H1 (cell line): ENCODE measurements around the gene ZSWIM6. TPM values are rescaled to one million over a fixed set of nuclear protein-coding genes. Genes with fewer than 3 reads are reported as not detected.

ENCODE experiments used
- CTCF ChIA-PET: fragments of 300-600 bp; sonication (Branson Sonifier 250); formaldehyde crosslinking; loops from one replicate; lab custom pipeline; 2021; ENCODE audit not compliant: partially characterized antibody; lab: Charles Lee
- POLR2A ChIA-PET: fragments of 300-600 bp; sonication (Branson Sonifier 250); formaldehyde crosslinking; loops from one replicate; lab custom pipeline; 2021; ENCODE audit warnings: inconsistent platforms; ENCODE audit not compliant: partially characterized antibody; lab: Charles Lee
- DNase-seq, 2 experiments: peaks; one replicate each; pipeline versions ENCODE4 v3.0.0 to v3.0.0-alpha.2; 2010 to 2022; ENCODE audit warnings: low spot score in 2 of 2, low read depth in 1 of 2, mixed read lengths in 1 of 2
- FAIRE-seq: peaks from 2 replicates; lab custom pipeline; 2011; peaks lifted over from hg19 to GRCh38; lab: Jason Lieb, UNC
- H2AFZ ChIP-seq: 2 replicates; pipeline ENCODE4 v1.8.1; 2012; ENCODE audit warnings: low read length, inconsistent platforms
- H2AK5ac ChIP-seq: 2 replicates; pipeline ENCODE4 v1.6.1; 2013; ENCODE audit warnings: low read depth, low read length
- H2BK120ac ChIP-seq: replicated peaks from 2 replicates; pipeline ENCODE3; 2013; ENCODE audit warnings: low read depth, low read length, inconsistent platforms
- H2BK12ac ChIP-seq: 2 replicates; pipeline ENCODE4 v1.6.1; 2013; ENCODE audit warnings: low read depth, low read length
- H2BK15ac ChIP-seq: 2 replicates; pipeline ENCODE4 v1.6.1; 2013; ENCODE audit warnings: low read length
- H2BK20ac ChIP-seq: 2 replicates; pipeline ENCODE4 v1.6.1; 2013; ENCODE audit warnings: low read length
- H2BK5ac ChIP-seq: 2 replicates; pipeline ENCODE4 v1.6.1; 2013; ENCODE audit warnings: low read depth, low read length
- H3K14ac ChIP-seq: 2 replicates; pipeline ENCODE4 v1.6.1; 2013; ENCODE audit warnings: inconsistent platforms; ENCODE audit not compliant: insufficient read length
- H3K18ac ChIP-seq: 2 replicates; pipeline ENCODE4 v1.6.1; 2013; ENCODE audit warnings: low read length; ENCODE audit errors: extremely low read depth
- H3K23ac ChIP-seq: 2 replicates; pipeline ENCODE4 v1.6.1; 2013; ENCODE audit warnings: inconsistent platforms; ENCODE audit not compliant: insufficient read length
- H3K23me2 ChIP-seq: 2 replicates; pipeline ENCODE4 v1.6.1; 2013; ENCODE audit warnings: low read depth, low read length
- H3K27ac ChIP-seq: 2 replicates; pipeline ENCODE4 v1.6.1; 2011; ENCODE audit warnings: low read depth, low read length, inconsistent platforms
- H3K27me3 ChIP-seq, 4 experiments: replicated peaks in 1 of 4; 1 replicate in 1 of 4; 2 replicates in 3 of 4; pipeline versions ENCODE4 v1.6.1 to v1.8.1; 2011 to 2013; ENCODE audit warnings: low read length in 3 of 4, mild to moderate bottlenecking in 3 of 4, inconsistent platforms in 2 of 4, mixed read lengths in 2 of 4, moderate library complexity in 1 of 4; ENCODE audit not compliant: control insufficient read depth in 3 of 4, insufficient read depth in 3 of 4; ENCODE audit errors: extremely low read depth in 1 of 4
- H3K36me3 ChIP-seq, 4 experiments: 2 replicates each; pipeline versions ENCODE4 v1.6.1 to v1.8.1; 2011 to 2013; ENCODE audit warnings: mild to moderate bottlenecking in 4 of 4, low read length in 3 of 4, moderate library complexity in 2 of 4, control low read depth in 1 of 4, inconsistent platforms in 1 of 4; ENCODE audit not compliant: insufficient read depth in 4 of 4, control insufficient read depth in 2 of 4
- H3K4ac ChIP-seq: replicated peaks from 2 replicates; pipeline ENCODE3; 2013; ENCODE audit warnings: low read length, low read depth, mixed read lengths, inconsistent platforms; ENCODE audit not compliant: insufficient read length
- H3K4me1 ChIP-seq, 4 experiments: replicated peaks in 1 of 4; 1 replicate in 1 of 4; 2 replicates in 3 of 4; pipeline versions ENCODE4 v1.6.1 to v1.8.1; 2011 to 2013; ENCODE audit warnings: low read length in 3 of 4, inconsistent platforms in 2 of 4, mixed read lengths in 1 of 4; ENCODE audit not compliant: insufficient read depth in 4 of 4, control insufficient read depth in 3 of 4
- H3K4me2 ChIP-seq, 2 experiments: 2 replicates each; pipeline versions ENCODE4 v1.6.1 to v1.8.1; 2011 to 2013; ENCODE audit warnings: low read depth in 2 of 2, low read length in 2 of 2, control low read depth in 1 of 2, inconsistent platforms in 1 of 2, mild to moderate bottlenecking in 1 of 2; ENCODE audit not compliant: insufficient read depth in 1 of 2
- H3K4me3 ChIP-seq, 4 experiments: fragments of 200-600, 300-600 bp in 1 of 4; sonication (generic), shearing (Covaris generic), sonication (Bioruptor Twin) in 1 of 4; 2 replicates each; pipeline versions ENCODE4 v1.5.1 to v1.8.1; 2011 to 2016; ENCODE audit warnings: low read length in 4 of 4, low read depth in 3 of 4, control low read depth in 2 of 4, inconsistent platforms in 2 of 4, mild to moderate bottlenecking in 2 of 4, mixed read lengths in 1 of 4, moderate library complexity in 1 of 4; ENCODE audit not compliant: insufficient read depth in 2 of 4; ENCODE audit errors: extremely low read depth in 1 of 4
- H3K56ac ChIP-seq: replicated peaks from 2 replicates; pipeline ENCODE3; 2013; ENCODE audit warnings: low read depth, mild to moderate bottlenecking, mixed read lengths, low read length, inconsistent platforms; ENCODE audit not compliant: insufficient read length
- H3K79me1 ChIP-seq: 2 replicates; pipeline ENCODE4 v1.6.1; 2013; ENCODE audit warnings: low read depth, low read length, control low read depth
- H3K79me2 ChIP-seq, 2 experiments: 2 replicates each; pipeline versions ENCODE4 v1.6.1 to v1.8.1; 2012 to 2013; ENCODE audit warnings: low read length in 2 of 2, mild to moderate bottlenecking in 2 of 2, inconsistent platforms in 1 of 2; ENCODE audit not compliant: insufficient read depth in 2 of 2, control insufficient read depth in 1 of 2
- H3K9ac ChIP-seq, 4 experiments: replicated peaks in 1 of 4; 1 replicate in 1 of 4; 2 replicates in 3 of 4; pipeline versions ENCODE4 v1.6.1 to v1.8.1; 2011 to 2013; ENCODE audit warnings: low read depth in 3 of 4, low read length in 3 of 4, control low read depth in 2 of 4, mild to moderate bottlenecking in 2 of 4, moderate library complexity in 2 of 4, inconsistent platforms in 1 of 4; ENCODE audit errors: extremely low read depth in 1 of 4
- H3K9me3 ChIP-seq, 2 experiments: 2 replicates each; pipeline versions ENCODE4 v1.6.1 to v1.8.1; 2012 to 2013; ENCODE audit warnings: mild to moderate bottlenecking in 2 of 2, moderate library complexity in 2 of 2, control low read depth in 1 of 2, inconsistent platforms in 1 of 2, low read depth in 1 of 2, low read length in 1 of 2, mixed read lengths in 1 of 2; ENCODE audit not compliant: insufficient read depth in 2 of 2
- H4K20me1 ChIP-seq, 2 experiments: replicated peaks in 1 of 2; 2 replicates each; pipeline versions ENCODE3 to v1.8.1; 2011 to 2013; ENCODE audit warnings: inconsistent platforms in 2 of 2, low read length in 2 of 2, mild to moderate bottlenecking in 1 of 2; ENCODE audit not compliant: insufficient read depth in 2 of 2, control insufficient read depth in 1 of 2
- H4K5ac ChIP-seq: 2 replicates; pipeline ENCODE4 v1.6.1; 2013; ENCODE audit warnings: low read length, low read depth, mixed read lengths, inconsistent platforms; ENCODE audit not compliant: insufficient read length
- H4K8ac ChIP-seq: 2 replicates; pipeline ENCODE4 v1.8.0; 2013; ENCODE audit warnings: mild to moderate bottlenecking, moderate library complexity, low read length, inconsistent platforms; ENCODE audit not compliant: insufficient read depth; ENCODE audit errors: extremely low read depth
- H4K91ac ChIP-seq: replicated peaks from 2 replicates; pipeline ENCODE3; 2013; ENCODE audit warnings: low read length, mixed read lengths, inconsistent platforms; ENCODE audit not compliant: insufficient read length
- BCL11A ChIP-seq, 2 experiments: IDR thresholded peaks; one replicate each; pipeline ENCODE4 v1.6.1; 2011; ENCODE audit warnings: low read depth in 2 of 2, low read length in 2 of 2, mild to moderate bottlenecking in 2 of 2
- CHD2 ChIP-seq: IDR thresholded peaks from 2 replicates; pipeline ENCODE4 v1.6.1; 2012; ENCODE audit warnings: low read length, improper control_type of control experiment
- EGR1 ChIP-seq: IDR thresholded peaks from 2 replicates; pipeline ENCODE4 v1.6.1; 2011; ENCODE audit warnings: low read depth, low read length, borderline replicate concordance
- EZH2 ChIP-seq: fragments of 200-600 bp; sonication (generic); IDR thresholded peaks from 2 replicates; pipeline ENCODE4 v1.7.1; 2012; ENCODE audit warnings: low read depth, mild to moderate bottlenecking, moderate library complexity, low read length, inconsistent platforms; ENCODE audit not compliant: severe bottlenecking
- GABPA ChIP-seq: IDR thresholded peaks from 2 replicates; pipeline ENCODE4 v1.6.1; 2011; ENCODE audit warnings: mild to moderate bottlenecking, low read length, moderate library complexity, borderline replicate concordance; ENCODE audit not compliant: insufficient read depth
- HDAC2 ChIP-seq, 2 experiments: fragments of 300-600 bp in 1 of 2; sonication (generic) in 1 of 2; IDR thresholded peaks; 2 replicates each; pipeline ENCODE4 v1.6.1; 2011 to 2012; ENCODE audit warnings: low read depth in 2 of 2, low read length in 2 of 2, mild to moderate bottlenecking in 2 of 2, moderate library complexity in 2 of 2, borderline replicate concordance in 1 of 2, inconsistent platforms in 1 of 2
- POLR2A ChIP-seq, 2 experiments: IDR thresholded peaks; 1 replicate in 1 of 2; 2 replicates in 1 of 2; pipeline ENCODE4 v1.6.1; 2011; ENCODE audit warnings: low read depth in 2 of 2, low read length in 2 of 2, mild to moderate bottlenecking in 2 of 2; ENCODE audit errors: control extremely low read depth in 1 of 2
- SIN3A ChIP-seq, 2 experiments: IDR thresholded peaks in 1 of 2; conservative IDR thresholded peaks in 1 of 2; 2 replicates each; pipeline ENCODE4 v1.6.1; 2011 to 2012; ENCODE audit warnings: low read length in 2 of 2, improper control_type of control experiment in 1 of 2, low read depth in 1 of 2, mild to moderate bottlenecking in 1 of 2
- SUZ12 ChIP-seq: fragments of 200-600 bp; sonication (generic); IDR thresholded peaks from 2 replicates; pipeline ENCODE4 v1.6.1; 2012; ENCODE audit warnings: mild to moderate bottlenecking, inconsistent platforms, low read length, moderate library complexity, mixed read lengths
- TCF12 ChIP-seq: IDR thresholded peaks from 2 replicates; pipeline ENCODE4 v1.6.1; 2011; ENCODE audit warnings: low read depth, mild to moderate bottlenecking, low read length
- YY1 ChIP-seq: IDR thresholded peaks from 2 replicates; pipeline ENCODE4 v1.6.1; 2011; ENCODE audit warnings: low read depth, mild to moderate bottlenecking, low read length
- WGBS, 2 experiments: shearing (Covaris generic) in 1 of 2; methylation state at CpG; one replicate each; pipeline versions ENCODE4 v1.1.6 to v1.1.7; 2013 to 2015; ENCODE audit warnings: low lambda C conversion rate in 2 of 2, mixed read lengths in 2 of 2, inconsistent platforms in 1 of 2, low coverage in 1 of 2, missing lambda C conversion rate in 1 of 2; ENCODE audit not compliant: insufficient replicate concordance in 2 of 2, insufficient coverage in 1 of 2, insufficient read length in 1 of 2; ENCODE audit errors: extremely low coverage in 1 of 2, missing lambda C conversion rate in 1 of 2; 5-methylcytosine and 5-hydroxymethylcytosine counted together
- polyA plus RNA-seq, 7 experiments: library from polyadenylated mRNA; depleted of rRNA in 3 of 7; stranded (reverse) in 5 of 7; unstranded in 2 of 7; fragments of >200 nt in 5 of 7; fragments of 200-250 nt in 2 of 7; gene quantifications; 1 replicate in 5 of 7; 2 replicates in 1 of 7; 4 replicates in 1 of 7; pipeline versions ENCODE4 v1.2.1 to v1.2.3, GENCODE V29; 2011 to 2013; ENCODE audit warnings: missing spikeins in 2 of 7, mixed read lengths in 2 of 7
- total RNA-seq: library from RNA; stranded (reverse); fragmentation: NEBNext Ultra II Directional; extraction: Animal tissue kit (Norgen Biotek cat#: 25700); gene quantifications from 2 replicates; pipeline ENCODE4 v1.2.1, GENCODE V29; 2021
- TF ChIP-seq, protein P1 (sequence below): IDR thresholded peaks from 2 replicates; pipeline ENCODE4 v1.6.1; 2011; ENCODE audit warnings: low read depth, mild to moderate bottlenecking, low read length; ENCODE audit not compliant: insufficient read depth

Gene ZSWIM6
- total and polyA plus RNA-seq, 2 of the 8 experiments (the other 6 are each of a cell fraction or from before 2014, with no cell fraction given) = 7.9 to 12.4 TPM

DNA sequence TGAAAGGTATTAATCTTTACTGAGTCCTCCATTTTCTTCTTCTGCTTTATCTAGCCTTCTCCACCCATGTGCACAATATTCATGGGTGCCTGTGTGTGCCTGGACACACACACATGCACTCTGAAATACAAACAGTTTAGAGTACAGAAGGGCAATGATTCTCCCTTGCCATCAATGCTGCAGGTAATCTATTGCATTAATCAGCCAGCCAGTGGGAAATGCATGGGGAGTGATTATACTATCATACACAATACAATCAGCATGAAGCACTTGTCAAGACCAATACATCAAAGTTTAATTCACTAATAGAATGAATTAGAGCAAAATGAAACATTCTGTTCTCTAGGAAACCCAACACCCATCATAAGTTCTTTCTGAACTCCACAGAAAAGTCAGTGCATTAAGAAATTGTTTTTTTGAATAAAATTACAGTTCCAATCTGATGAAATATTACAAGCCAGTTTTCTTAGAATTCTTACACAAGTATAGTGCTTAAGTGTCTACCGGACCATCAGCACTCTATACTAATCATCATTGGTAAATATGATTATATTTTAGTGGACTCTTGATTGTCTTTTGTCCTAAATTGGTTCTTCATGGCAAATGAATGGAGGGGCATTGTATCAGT, 172.2 kb downstream of the ZSWIM6 start:
- Histone ChIP-seq H2BK12ac (no peak overlapping the region; the same call in 1 of the 2 replicates), H3K4me1 (no peaks in the 10 kb centered on the region), H3K27ac (no peak overlapping the region), H2BK5ac (no peak overlapping the region), H2BK15ac (no peak overlapping the region), H3K4me3 (no peak overlapping the region), H3K18ac (no peak overlapping the region), H2AK5ac (no peak overlapping the region), H2BK120ac (no peak overlapping the region), H3K23me2 (no peaks in the 10 kb centered on the region), H3K56ac (no peak overlapping the region), H3K14ac (no peak overlapping the region), H4K5ac (no peak overlapping the region), H2AFZ (no peak overlapping the region), H2BK20ac (no peak overlapping the region), H3K23ac (no peak overlapping the region), H3K79me1 (no peaks in the 10 kb centered on the region), H3K9ac (no peak overlapping the region), H3K4me2 (no peak overlapping the region), H3K4ac (no peak overlapping the region), H4K8ac (no peak overlapping the region), H4K20me1 (no peaks in the 10 kb centered on the region), H3K27me3 (no peaks in the 10 kb centered on the region), H3K36me3 (no peaks in the 10 kb centered on the region; a peak in 1 of 8 replicates), H4K91ac (no peak overlapping the region), H3K79me2 (no peaks in the 10 kb centered on the region), H3K9me3 (no peaks in the 10 kb centered on the region)
- ChIA-PET POLR2A (no interaction called here), CTCF (no interaction called here)
- 85% methylated on average over 1 of the region's 1 CpG; no CpG with 5 or more reads in 1 of the 2 experiments for WGBS, 2 experiments
- DNase-seq (no peak), FAIRE-seq (no peak)
- TF ChIP-seq HDAC2 (IDR thresholded peaks at IDR 0.05; ENCODE audit: borderline replicate concordance in 1 of 2, low read depth in 2 of 2, low read length in 2 of 2) = no peak
- no peak for TF ChIP-seq EGR1
- TF ChIP-seq, protein P1, sequence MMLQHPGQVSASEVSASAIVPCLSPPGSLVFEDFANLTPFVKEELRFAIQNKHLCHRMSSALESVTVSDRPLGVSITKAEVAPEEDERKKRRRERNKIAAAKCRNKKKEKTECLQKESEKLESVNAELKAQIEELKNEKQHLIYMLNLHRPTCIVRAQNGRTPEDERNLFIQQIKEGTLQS = no peak
- TF ChIP-seq TCF12 = no peak
- no peak for TF ChIP-seq SIN3A (conservative IDR thresholded peaks at IDR 0.05 in 1 of 2, IDR thresholded peaks at IDR 0.05 in 1 of 2; ENCODE audit: low read depth in 1 of 2, low read length in 2 of 2)
- TF ChIP-seq CHD2 = no peak
- TF ChIP-seq YY1 = no peak
- TF ChIP-seq POLR2A (IDR thresholded peaks at IDR 0.05; ENCODE audit: control extremely low read depth in 1 of 2, low read depth in 2 of 2, low read length in 2 of 2) = no peak
- TF ChIP-seq GABPA = no peak
- TF ChIP-seq BCL11A (IDR thresholded peaks at IDR 0.05; ENCODE audit: low read depth in 2 of 2, low read length in 2 of 2) = no peak
- no peak for TF ChIP-seq SUZ12
- no peak for TF ChIP-seq EZH2
